Activated naive CD4-positive, alpha-beta T cell treated with anti-CD3 and anti-CD28 coated beads, Interleukin-2, amount 50 U/mL, for 72 hours (primary cell): ENCODE measurements around the gene IGF1R. TPM values are rescaled to one million over a fixed set of nuclear protein-coding genes. Genes with fewer than 3 reads are reported as not detected.

Experiments used
- ATAC-seq, 2 donors: fragments of 150-1000 bp; cut with Tn5 transposase; 2 replicates each; pipeline ENCODE4 v1.10.0; 2021; ENCODE audit warnings: mild to moderate bottlenecking in 2 of 2, moderate library complexity in 2 of 2
- DNase-seq, 2 donors: peaks; one replicate each; pipeline ENCODE4 v3.0.0; 2021 to 2022; ENCODE audit warnings: low spot score in 2 of 2
- H3K27ac Mint-ChIP-seq, 2 donors: one replicate each; pipeline ENCODE4 v1.8.0; 2022; ENCODE audit warnings: mild to moderate bottlenecking in 2 of 2, mixed read lengths in 2 of 2
- H3K36me3 Mint-ChIP-seq, 2 donors: one replicate each; pipeline ENCODE4 v1.8.0; 2022; ENCODE audit warnings: mixed read lengths in 2 of 2
- H3K9me3 Mint-ChIP-seq, 2 donors: one replicate each; pipeline ENCODE4 v1.8.0; 2022; ENCODE audit warnings: mixed read lengths in 2 of 2
- total RNA-seq, 2 donors: library from RNA; stranded (reverse); gene quantifications; one replicate each; pipeline ENCODE4 v1.2.3, GENCODE V29; 2022

Gene IGF1R
- total RNA-seq, 2 donors from 2014 or later, result 35.6 to 39.4 TPM

DNA sequence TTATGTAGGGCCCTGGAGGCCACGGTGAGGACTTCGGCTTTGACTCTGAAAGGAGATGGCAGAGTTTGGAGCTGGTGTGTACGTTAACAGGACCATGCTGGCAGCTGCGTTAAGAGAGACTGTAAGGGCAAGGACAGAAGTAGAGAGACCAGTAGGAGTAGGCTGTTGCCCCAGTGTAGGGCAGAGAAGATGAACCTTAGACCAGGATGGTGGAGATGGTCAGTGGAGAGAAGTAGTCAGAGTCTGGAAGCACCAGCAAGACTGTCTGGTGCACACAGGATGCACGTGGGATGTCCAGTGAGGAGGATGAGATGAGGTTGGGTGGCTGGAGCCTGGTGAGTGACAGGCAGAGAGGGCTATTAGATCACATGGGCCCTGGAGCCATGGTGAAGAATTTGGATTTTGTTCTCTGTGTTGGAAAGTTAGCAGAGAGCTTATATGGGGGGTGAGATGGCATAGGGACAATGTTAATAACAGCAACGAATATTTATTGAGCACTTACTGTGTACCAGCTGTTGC lies 150.1 kb downstream of the IGF1R start:
- H3K27ac Mint-ChIP-seq, result peak overlapping the region in 1 of 2 donors; percentile 77
- ATAC-seq, result no peak
- no peak for DNase-seq
- H3K9me3 Mint-ChIP-seq, result no peaks in the 10 kb centered on the region
- H3K36me3 Mint-ChIP-seq, result no peaks in the 10 kb centered on the region

DNA sequence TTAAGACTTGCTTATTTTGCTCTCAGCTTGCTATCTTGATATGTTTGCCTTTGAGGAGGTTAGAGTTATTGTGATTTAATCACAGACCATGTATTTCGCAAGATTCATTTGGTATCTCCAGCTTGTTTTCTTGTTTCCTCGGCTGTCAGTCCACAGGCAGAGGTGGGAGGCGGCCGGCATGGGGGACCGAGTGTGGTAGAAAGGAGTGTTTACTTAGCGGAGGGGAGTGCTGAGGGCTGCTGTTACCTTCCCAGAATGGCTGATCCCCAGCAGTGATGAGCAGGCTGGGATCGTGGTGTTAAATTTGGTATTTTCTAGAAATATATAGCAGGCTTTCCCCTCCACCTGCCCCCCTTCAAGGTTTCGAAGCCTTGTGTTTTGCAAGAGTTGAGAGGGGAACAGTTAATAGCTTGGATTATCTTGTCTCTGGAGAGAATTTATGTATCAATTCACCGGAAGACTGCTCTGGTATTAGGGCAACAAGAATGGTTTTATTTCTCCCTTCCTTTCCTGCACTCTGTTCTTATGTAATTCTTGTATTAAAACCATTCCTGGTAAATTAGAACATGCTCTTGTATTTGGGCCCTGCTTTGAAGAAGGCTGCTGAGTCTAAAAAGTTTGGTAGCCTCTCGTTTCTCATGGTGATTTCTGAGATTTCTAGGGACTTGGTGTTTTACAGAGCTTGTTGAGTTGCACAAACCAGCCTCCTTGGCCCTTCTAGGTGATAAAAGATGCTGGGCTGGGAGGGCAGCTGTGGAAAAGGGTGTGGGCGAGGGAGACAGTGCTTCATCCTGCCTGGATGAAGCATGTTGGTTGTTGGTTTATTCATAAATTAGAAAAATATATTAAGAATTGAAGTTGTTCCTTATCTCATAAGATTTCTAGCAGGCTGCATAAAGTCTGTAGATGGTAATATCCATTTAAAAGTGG lies 151.4 kb downstream of the IGF1R start:
- peak overlapping the region in 1 of 2 donors; percentile 61 for H3K27ac Mint-ChIP-seq
- H3K9me3 Mint-ChIP-seq, result no peaks in the 10 kb centered on the region
- no peak for DNase-seq
- no peak for ATAC-seq
- H3K36me3 Mint-ChIP-seq, result no peaks in the 10 kb centered on the region

DNA sequence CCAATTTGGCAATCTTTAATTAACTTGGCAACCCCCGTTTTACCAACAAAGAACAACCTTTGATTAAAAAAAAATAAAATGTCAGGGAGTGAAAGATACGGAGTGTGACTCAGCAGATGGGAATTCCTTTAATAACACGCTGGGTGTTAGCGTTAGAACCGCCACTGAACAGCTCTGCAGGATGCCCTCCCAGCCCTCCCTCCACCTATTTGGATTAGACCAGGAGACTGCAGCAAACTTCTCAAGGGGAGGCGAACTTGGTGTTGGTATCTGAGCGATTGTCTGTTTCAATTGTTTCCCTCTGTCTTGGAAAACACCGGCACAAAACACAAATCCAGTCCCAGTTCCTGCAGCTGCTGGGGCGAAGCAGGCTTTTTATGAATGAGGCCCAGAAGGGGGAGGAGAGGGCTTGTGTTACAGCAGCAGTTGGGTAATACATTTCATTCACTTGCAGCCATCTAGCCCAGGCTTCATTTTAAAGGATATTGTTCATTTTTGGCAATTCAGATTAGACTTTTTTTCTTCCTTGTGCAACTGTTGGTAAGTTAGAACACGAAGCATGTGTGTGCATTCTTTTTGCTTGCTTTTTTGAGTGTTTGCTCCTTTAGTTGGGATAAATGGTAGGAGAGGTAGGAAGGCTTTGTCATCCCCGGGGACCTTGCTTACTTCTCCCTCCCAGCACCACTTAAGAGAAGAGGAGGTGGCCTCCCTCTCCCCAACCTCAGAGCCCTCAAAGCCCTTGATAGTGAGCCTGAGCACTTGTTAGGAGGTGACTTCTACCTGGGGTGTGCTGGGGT lies 152.3 kb downstream of the IGF1R start:
- Mint-ChIP-seq H3K27ac (peak overlapping the region in 1 of 2 donors; percentile 85), H3K9me3 (no peaks in the 10 kb centered on the region), H3K36me3 (no peaks in the 10 kb centered on the region)
- no peak for DNase-seq
- peak in 1 of 2 donors; percentile 24 for ATAC-seq

DNA sequence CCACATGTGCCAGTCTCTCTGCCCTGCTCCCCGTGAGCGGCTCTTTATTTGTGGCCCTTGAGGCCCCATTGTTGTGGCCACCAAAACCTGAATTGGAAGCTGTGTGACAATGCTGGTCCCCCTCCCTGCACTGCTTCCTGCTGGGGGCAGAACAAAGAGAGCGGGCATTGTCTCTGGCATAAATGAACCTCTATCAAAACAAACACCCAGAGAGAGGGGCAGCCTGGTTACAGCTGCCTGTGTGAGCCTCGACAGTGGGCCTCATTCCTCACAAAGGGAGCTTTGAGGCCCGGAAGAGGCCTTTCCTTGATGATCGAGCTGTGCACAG lies 152.9 kb downstream of the IGF1R start:
- Mint-ChIP-seq H3K36me3 (no peaks in the 10 kb centered on the region), H3K9me3 (no peaks in the 10 kb centered on the region), H3K27ac (peak overlapping the region in 1 of 2 donors; percentile 85)
- no peak for DNase-seq
- ATAC-seq, result peak; percentile 29 to 46

DNA sequence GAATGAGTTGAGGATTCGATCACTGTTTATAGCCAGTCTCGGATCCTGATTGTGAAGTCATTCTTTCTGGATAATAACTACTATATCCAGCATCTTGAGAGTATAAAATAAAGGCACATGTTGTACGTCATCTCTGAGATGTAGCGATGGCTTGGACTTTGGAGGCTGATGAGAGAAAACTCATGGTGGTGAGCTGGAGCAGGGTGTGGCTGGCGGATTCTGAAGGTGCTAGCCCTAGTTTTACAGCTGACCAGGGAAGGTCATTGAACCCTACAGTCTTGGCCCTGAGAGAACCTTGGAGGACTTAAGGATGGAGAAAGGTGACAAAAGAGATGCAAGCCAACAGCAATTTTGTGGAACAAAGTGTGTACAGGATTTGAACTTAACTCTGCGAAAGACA lies 153.8 kb downstream of the IGF1R start:
- Mint-ChIP-seq H3K9me3 (no peaks in the 10 kb centered on the region), H3K27ac (no peak overlapping the region), H3K36me3 (no peaks in the 10 kb centered on the region)
- DNase-seq (no peak), ATAC-seq (no peak)

DNA sequence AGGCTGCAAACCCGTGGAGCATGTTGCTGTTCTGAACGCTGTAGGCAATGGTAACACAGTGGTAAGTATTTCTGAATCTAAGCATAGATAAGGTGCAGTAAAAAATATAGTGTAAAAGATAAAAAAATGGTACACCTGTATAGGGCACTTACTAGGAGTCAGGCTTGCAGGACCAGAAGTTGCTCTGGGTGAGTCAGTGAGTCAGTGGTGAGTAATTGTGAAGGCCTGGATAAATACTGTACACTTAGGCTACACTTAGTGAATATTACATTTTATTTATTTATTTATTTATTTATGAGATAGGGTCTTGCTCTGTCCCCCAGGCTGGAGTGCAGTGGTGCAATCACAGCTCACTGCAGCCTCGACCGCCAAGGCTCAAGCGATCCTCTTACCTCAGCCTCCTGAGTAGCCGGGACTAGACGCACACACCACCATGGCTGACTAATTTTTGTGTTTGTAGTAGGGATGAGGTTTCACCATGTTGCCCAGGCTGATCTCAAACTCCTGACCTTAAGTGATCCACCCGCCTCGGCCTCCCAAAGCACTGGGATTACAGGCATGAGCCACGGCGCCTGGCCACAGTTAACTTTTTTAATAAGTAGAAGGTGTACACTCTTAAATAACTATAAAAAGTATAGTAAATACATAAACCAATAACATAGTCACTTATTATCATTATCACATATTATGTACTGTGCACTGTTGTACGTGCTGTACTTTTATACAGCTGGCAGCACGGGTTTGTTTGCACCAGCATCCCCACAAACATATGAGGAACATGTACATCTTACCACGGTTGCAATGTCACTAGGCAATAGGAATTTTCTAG lies 155.1 kb downstream of the IGF1R start:
- Mint-ChIP-seq H3K36me3 (no peaks in the 10 kb centered on the region), H3K27ac (no peak overlapping the region), H3K9me3 (no peaks in the 10 kb centered on the region)
- ATAC-seq (no peak), DNase-seq (no peak)

DNA sequence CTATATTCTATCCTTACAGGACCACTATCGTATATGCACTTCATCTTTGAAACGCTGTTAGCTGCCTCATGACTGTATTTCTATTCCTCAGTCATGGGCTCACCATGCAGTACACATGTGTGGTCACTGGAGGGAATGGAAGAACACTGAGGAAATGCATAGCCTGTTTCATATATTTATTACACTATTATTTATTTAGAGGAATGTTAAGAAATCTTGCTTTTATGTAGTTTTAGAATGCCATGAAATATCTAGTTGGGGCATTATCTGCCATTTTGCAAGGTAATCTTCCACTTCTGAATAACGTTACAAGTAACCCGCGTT lies 155.7 kb downstream of the IGF1R start:
- Mint-ChIP-seq H3K27ac (no peak overlapping the region), H3K9me3 (no peaks in the 10 kb centered on the region), H3K36me3 (no peaks in the 10 kb centered on the region)
- no peak for ATAC-seq
- no peak for DNase-seq

DNA sequence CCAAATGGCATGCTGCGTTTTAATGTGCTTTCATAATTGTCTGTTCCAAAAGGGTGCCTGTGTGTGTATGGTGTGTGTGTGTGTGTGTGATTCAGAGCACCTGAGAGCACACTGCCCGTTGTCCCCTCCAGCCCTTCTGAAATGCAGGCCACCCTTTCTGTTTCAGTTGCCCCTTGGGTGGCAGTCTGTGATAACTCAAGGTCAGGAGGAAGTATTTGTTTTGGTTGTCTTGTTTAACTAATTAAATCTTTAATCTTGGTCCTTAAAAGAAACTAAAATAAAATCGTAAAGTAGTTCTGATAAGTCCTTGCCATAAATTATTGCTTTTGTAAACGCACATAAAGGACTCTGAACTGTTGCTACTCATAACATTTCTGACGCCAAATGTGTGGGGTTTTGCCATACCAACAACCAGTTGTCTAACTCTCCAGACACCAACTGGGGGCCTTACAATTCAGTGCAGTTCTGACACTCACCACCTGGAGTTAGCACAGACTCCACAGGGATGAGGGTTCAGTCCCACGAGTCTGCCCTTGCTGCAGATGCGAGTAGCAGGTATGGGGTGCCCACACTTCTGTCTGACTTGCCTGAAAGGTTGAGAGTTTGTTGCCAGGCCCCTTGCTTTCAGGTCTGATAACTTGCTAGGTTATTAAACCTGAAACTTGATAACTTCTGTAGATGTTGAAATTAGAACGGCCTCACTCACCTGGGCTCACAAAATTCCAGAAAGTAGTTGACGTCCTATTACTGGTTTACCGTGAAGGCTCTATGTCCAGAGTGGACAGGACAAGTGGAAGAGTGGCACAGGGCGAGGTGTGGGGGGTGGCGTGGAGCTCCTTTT lies 157.3 kb downstream of the IGF1R start:
- Mint-ChIP-seq H3K36me3 (no peaks in the 10 kb centered on the region), H3K9me3 (no peaks in the 10 kb centered on the region), H3K27ac (no peak overlapping the region)
- ATAC-seq, result peak in 1 of 2 donors; percentile 35
- DNase-seq, result no peak

DNA sequence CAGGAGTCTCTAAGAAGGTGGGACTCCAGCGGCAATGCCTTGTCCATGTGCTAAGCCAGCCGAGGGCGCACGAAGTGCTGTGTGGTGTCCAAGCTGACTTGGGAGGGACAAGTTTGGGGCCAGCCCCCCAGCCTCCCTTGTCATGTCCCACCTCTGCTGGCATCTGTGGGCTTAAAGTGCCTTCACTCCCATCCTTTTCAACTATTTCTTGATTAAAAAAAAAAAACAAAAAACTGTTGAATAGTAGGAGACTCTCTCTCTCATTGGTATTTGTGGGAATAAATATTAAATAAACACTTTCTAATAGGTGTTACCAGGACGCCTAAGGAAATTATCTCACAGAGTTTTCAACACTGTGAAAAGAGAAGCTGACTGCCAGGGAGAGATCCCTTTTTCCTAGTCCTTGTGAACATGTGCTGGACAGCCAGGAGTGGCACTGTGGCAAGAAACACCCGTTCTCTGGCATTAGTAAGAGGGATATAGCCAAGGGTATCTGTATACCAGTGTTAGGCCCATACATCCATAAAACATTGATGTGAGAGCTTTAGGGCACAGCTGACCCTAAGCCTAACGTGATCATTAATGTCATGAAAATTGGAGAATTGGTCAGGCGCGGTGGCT lies 158.0 kb downstream of the IGF1R start:
- Mint-ChIP-seq H3K9me3 (no peaks in the 10 kb centered on the region), H3K36me3 (no peaks in the 10 kb centered on the region), H3K27ac (no peak overlapping the region)
- ATAC-seq (no peak), DNase-seq (no peak)

DNA sequence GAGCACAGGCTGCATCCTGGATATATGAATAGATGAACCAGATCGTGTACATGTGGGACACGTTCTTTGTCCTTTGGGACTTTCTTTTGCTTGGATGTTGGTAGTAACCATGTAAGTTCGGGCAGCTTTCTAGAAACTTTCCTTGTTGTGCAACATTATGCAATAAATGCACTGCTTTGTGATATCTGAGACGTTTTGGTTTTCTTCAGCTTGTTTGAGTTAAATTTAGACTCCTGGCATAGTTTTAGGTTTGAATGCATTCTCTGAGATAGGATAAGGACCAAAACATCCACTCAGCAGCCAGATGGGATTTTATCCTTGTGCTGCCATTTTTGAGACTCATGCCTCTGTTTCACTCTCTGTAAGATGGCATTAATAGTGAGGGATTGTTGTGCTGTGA lies 158.9 kb downstream of the IGF1R start:
- DNase-seq (no peak), ATAC-seq (no peak)
- H3K27ac Mint-ChIP-seq, result no peak overlapping the region
- peaks cover 0 to 5% of the 10 kb centered on the region in 2 donors for H3K36me3 Mint-ChIP-seq
- H3K9me3 Mint-ChIP-seq, result no peaks in the 10 kb centered on the region

DNA sequence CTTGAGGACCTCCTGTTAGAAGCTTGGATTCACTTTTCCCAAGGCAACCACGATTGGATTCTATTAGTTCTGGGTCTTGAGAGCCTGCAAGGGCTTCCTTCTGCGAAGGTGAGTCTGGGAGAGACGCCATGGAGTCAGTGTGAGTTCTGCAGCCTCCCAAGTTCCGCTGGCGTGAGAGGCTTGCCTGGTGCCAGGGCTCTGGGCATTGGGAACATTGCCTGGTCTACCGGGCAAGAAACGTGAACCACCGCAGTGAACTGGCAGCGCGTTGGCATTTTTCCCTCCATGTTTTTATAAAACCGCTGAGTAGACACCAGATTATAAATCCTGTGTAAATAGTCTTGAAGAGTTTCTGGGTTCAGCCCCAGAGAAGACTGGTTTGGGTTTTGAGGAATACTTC lies 160.9 kb downstream of the IGF1R start:
- ATAC-seq (no peak), DNase-seq (no peak)
- no peak overlapping the region for H3K27ac Mint-ChIP-seq
- H3K9me3 Mint-ChIP-seq, result no peaks in the 10 kb centered on the region
- H3K36me3 Mint-ChIP-seq, result peaks cover 8 to 16% of the 10 kb centered on the region in 2 donors

DNA sequence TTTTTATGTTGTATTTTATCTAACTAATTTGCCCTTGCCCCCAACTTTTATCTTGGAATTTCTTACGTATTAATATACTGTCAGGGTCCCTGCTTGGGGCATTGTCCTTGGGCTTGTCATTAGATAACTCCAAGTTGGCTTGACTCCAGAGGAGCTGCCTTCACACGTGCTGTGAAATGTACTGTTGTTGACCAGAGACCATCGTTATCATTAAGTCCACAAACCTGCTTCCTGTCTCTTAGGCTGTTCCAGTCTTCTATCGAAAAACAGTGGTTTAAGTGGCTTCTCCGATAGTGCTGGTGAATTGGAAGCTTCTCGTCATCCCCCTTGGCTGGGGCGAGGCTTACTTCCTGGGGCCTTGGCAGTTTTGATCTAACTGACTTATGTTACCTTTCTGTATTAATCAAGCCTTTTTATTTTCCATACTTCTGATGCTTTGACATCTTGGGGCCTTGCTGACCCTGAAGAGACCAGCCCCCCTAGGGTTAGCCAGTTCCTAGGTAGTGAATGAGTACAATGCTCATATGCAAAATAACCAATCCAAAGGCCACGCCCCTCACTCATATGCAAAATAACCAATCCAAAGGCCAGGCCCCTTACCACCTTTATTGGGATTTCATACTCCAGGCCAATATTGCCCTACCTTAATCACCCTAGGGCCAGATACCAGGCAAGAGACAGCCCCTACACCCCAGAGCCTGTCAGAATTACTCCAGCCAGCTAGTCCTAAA lies 164.5 kb downstream of the IGF1R start:
- ATAC-seq (no peak), DNase-seq (no peak)
- Mint-ChIP-seq H3K36me3 (peaks cover 18 to 47% of the 10 kb centered on the region in 2 donors), H3K9me3 (peaks cover 3 to 14% of the 10 kb centered on the region in 2 donors), H3K27ac (peak overlapping the region in 1 of 2 donors; percentile 79)

DNA sequence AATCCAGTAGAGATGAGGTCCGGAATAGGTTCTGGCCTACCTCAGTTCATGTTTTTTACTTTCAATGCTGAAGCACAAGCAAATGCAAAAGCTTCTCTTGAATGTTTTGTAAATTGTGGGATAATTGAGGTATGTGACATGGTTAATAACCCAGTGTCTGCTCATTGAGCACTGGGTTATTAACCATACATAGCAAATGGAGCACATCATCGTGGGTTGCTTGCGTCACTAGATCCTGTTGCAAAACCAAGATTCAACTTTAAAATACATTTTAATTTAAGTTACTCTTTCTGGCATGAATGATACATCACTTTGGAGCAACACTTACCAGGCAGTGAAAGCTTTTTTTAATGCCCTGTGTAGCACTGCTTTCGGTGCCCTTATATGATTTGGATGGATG lies 165.6 kb downstream of the IGF1R start:
- peaks cover 11 to 23% of the 10 kb centered on the region in 2 donors for H3K9me3 Mint-ChIP-seq
- no peak for ATAC-seq
- no peak for DNase-seq
- no peak overlapping the region for H3K27ac Mint-ChIP-seq
- H3K36me3 Mint-ChIP-seq, result peaks cover 22 to 57% of the 10 kb centered on the region in 2 donors

DNA sequence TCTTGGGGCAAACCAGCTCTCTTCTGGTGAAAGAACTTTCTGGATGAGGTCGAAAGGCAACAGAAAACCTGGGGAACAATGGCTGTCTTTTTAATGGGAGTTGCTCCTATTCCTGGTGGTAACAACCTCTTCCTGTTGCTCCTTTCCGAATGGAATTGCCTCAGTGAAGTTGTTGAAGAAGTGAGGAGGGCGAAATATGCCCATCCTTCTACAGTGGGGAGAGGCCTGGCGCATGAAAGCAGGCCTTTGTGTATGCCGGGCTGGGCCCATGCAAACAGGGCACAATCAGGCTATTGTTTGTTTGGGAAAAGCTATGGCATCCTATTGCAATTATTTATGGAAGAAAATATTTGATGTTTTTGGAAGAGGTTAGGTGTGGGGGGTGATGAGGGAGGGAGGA lies 166.9 kb downstream of the IGF1R start:
- DNase-seq (no peak), ATAC-seq (no peak)
- peaks cover 11 to 24% of the 10 kb centered on the region in 2 donors for H3K9me3 Mint-ChIP-seq
- peaks cover 22 to 58% of the 10 kb centered on the region in 2 donors for H3K36me3 Mint-ChIP-seq
- no peak overlapping the region for H3K27ac Mint-ChIP-seq

DNA sequence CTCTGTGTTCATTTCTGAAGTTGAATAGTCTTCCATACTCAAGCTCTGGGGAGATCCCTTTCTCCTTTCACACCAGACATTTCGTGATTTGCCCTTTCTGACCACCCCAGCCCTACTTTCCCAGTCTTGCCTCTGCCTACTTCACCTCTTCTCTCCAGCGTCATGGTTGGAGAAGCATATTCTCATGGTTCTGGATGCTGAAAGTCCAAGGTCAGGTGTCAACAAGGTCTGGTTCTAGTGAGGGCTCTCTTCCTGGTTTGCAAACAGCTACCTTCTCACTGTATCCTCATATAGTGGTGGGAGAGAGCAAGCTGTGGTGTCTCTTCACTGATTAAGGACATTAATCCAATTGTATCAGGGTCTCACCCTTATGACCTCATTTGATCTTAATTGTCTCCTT lies 169.4 kb downstream of the IGF1R start:
- ATAC-seq (no peak), DNase-seq (no peak)
- peak overlapping the region in 1 of 2 donors; percentile 58 for H3K27ac Mint-ChIP-seq
- H3K36me3 Mint-ChIP-seq, result peaks cover 41 to 76% of the 10 kb centered on the region in 2 donors
- H3K9me3 Mint-ChIP-seq, result peaks cover 18 to 41% of the 10 kb centered on the region in 2 donors
